NOMO-1 treated with dmso at 0.1 percent for 144 hours (cell line): ENCODE results near the gene MBLAC1.

Experiments used
- DNase-seq: peaks from one replicate; lab custom pipeline; 2025; ENCODE audit not compliant: unreplicated experiment; lab: John Stamatoyannopoulos, UW

The MBLAC1 gene

DNA sequence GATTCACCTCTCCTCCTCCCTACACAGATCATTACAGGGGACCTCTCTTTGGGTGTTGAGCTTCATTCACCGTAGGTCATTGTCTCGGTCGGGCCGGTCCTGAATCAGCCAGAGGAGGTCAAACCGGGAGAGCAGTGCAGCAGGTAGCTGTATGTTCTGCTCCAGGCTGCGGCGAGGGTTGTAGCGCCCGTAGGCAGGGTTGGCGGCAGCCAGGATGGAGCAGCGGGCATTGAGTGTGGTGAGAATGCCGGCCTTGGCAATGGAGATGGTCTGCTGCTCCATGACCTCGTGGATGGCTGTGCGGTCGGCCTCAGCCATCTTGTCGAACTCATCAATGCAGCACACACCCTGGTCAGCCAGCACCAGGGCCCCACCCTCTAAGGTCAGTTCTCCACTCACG, 31.1 kb upstream of the MBLAC1 start:
- no peak for DNase-seq

- no peak for DNase-seq
Measured at GRCh38 chr7:100098913-100099312, 27.9 kb upstream of the MBLAC1 start.

DNA sequence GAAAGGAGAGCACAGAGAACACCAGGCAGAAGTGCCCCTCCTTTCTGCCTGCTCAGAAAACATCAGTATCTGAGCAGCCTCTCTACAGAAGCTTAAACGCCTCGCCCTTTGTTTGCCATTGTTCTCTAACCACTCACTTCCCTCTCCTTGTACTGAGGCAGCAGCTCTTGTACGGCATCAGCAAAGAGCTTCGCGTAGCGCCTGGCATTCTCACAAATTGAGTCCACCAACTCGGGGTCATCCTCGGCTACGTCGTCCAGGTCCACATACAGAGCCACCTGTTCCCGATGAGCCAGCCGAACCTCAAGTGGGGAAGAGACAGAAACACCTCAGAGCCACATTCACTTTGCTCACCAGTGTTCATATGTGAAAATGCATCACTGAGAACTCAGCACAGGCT, 27.3 kb upstream of the MBLAC1 start:
- no peak for DNase-seq

DNA sequence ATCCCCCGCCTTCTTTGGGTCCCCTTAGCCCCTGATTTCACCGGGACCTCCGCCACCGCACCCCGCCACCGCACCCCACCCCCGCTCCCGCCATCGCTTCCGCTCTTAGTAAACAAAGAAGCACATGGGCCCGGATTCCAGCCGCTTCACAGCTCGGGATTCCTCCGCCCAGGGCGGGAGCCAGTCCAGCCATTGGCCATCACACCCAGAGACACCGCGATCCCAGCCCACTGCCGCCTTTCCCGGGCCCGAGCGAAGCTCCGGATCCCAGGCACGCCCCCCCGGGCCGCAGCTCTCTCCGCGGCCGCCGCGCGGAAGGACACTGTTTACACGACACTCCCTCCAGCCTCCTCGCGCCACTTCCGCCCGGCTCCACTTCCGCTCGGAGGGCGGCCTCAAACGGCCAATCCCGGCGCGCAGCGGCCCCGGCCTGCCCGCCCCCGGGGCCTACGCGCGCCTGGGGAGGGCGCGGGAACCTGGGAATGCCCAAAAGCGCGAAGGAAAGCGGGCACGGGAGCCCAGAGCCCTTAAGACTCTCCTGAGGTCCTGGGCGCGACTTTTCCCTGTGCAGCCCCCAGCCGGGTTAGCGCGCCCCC, 26.2 kb upstream of the MBLAC1 start:
- peak; percentile 86 for DNase-seq

DNA sequence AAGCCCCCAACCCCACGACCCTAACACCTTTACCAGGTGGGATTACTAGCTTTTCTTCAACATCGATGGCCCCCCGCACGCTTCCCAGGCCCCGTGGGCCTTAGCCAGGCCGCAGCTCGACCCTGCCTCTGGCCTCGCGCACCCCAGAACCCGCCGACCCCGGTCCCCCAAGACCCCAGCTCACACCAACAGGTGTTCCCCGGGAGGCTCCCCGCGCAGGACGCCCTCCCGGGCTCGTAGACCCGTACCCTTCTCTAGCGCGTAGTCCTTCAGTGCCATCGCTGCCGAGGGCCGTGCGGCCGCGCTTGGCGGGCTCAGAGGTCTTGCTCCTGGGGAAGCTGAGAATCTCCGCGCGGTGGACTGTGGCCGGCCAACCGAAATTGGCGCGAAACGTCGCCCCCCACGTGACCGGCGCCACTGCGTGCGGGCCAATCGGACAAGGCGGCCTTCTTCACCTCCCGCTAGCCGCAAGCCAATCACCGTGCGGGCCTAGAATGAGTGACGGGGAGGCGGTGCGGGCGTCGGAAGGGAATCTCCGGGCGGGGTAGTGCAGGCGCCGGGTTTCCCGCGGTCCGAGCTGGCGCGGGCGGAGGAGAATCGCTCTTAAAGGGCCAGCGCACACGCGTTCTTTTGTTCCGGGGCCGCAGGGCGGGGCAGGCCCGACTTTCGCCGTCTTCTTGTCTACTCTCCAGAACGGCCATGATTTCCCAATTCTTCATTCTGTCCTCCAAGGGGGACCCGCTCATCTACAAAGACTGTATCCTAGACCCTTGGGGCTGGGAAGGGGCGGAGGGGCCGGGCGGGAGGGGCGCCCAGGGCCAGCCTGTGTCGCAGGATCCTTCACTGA, 25.5 kb upstream of the MBLAC1 start, which contains the start of the genes AP4M1 and MCM7:
Gene AP4M1, plus strand, starts transcription at position 628 of the 847 bp plus-strand sequence. Its CDS starts 72 bp downstream, at position 700.
Gene MCM7, minus strand, starts transcription at position 382 of the 847 bp plus-strand sequence. Its CDS starts 103 bp downstream, at position 279.
- peak; percentile 100 for DNase-seq

- DNase-seq: no peak
Measured at GRCh38 chr7:100102950-100103840, 23.6 kb upstream of the MBLAC1 start.

- DNase-seq: no peak
Measured at GRCh38 chr7:100105534-100105933, 21.2 kb upstream of the MBLAC1 start.

DNA sequence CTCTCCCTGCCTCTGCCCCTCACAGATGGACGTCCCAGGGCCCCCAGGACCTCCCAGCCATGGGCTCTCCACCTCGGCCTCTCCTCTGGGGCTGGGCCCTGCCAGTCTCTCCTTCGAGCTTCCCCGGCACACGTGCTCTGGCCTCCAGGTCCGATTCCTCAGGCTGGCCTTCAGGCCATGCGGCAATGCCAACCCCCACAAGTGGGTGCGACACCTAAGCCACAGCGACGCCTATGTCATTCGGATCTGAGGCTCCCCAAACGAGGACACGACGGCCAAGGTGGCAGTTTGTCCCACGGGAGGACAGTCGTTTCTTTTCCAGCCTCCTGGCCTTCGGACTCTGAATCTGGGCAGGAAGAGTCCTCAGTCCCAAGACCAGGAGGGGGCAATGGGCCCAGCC, 20.1 kb upstream of the MBLAC1 start:
- DNase-seq: no peak

GRCh38 chr7:100107125-100107737, 19.5 kb upstream of the MBLAC1 start:
- DNase-seq: no peak

GRCh38 chr7:100107890-100108289, 18.9 kb upstream of the MBLAC1 start:
- no peak for DNase-seq

- no peak for DNase-seq
Measured at GRCh38 chr7:100109521-100110163, 17.1 kb upstream of the MBLAC1 start.

GRCh38 chr7:100111156-100111555, 15.6 kb upstream of the MBLAC1 start:
- no peak for DNase-seq

DNA sequence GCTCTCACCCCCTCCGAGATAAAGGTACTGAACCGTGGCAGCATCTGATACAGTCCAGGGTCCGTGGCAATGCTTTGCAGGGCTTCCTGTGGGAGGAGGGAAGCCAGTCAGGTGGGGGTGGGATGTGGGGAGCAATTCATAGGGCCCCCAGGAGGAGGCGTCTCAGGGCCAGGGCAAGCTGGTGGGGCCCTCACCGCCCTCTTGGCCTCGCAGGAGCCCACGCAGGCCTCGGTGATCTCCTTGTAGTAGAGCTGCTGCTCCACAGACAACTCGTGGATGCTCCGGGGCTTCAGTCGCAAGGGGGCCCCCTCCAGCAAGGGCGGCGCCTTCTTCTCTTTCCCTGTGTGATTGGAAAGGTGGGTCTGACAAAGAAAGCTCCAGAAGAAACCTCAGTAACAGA, 14.9 kb upstream of the MBLAC1 start:
- DNase-seq: no peak

DNA sequence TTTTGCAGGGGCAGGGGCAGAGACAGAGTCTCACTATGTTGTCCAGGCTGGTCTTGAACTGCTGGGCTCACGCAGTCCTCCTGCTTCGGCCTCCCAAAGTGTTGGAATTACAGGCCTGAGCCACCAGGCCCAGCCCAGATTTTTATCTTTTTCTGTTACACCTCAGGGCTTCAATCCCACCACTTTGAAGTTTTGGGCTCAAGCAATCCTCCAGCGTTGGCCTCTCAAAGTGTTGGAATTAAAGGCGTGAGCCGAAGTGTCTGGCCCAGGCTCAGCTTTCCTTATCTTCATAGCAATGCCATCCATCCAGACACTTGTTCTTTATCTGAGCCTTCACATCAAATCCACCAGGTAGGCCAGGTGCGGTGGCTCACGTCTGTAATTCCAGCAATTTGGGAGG, 11.7 kb upstream of the MBLAC1 start:
- no peak for DNase-seq

- DNase-seq: no peak
Measured at GRCh38 chr7:100118388-100119071, 8.2 kb upstream of the MBLAC1 start.

GRCh38 chr7:100119072-100119969, 7.4 kb upstream of the MBLAC1 start, which contains the start of the genes CNPY4 and TAF6:
CNPY4 (plus strand) TSS chr7:100119634; CDS start chr7:100119745, 111 bp downstream.
TAF6 (minus strand) TSS chr7:100119358; CDS start chr7:100114209, 5,149 bp downstream.
- DNase-seq: peak; percentile 94

GRCh38 chr7:100119970-100120732, 6.6 kb upstream of the MBLAC1 start:
- peak; percentile 34 for DNase-seq

DNA sequence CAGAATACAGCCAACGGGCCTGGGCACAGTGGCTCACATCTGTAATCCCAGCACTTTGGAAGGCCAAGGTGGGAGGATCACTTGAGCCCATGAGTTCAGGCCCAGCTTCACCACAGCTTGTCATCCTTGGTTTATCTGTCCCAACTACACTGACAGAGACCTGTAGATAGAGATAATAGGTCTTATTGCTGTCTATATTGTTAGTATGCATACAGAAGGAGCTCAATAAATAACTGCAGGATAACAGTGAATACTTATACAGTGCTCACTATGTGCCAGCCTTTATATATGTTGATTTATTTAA, 6.1 kb upstream of the MBLAC1 start:
- DNase-seq: no peak
